GF-D8 (cell line): ENCODE results near the gene SH2D5.
"Not testable (repeated sequence)": the region's sequence is repeated elsewhere in the genome, so short reads cannot be mapped to it uniquely, and the experiment has no call there.

Experiments used
- DNase-seq: peaks from one replicate; lab custom pipeline; 2025; lab: John Stamatoyannopoulos, UW

The SH2D5 gene

DNA sequence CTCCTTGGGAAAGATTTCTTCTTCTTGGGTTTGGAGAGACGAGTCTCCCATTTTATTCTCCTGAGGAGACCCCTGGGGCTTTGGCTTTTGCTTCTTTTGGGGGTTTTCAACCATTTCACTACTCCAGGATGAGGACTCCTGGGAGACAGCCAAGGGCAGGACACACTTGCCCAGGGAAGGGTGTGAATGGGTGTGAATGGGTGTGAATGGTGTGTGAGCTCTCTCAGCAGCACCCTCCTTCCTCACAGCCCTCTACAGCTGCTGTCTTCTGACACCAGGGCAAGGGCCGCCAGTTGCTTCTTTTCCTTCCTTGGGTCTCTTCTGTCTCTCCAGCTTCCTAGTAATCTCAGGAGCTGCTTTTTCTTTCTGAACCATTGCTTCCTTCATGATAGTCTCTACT is 38.9 kb downstream of the SH2D5 start:
- DNase-seq, result no peak

- no peak for DNase-seq
Measured at GRCh38 chr1:20691872-20692271, 40.6 kb downstream of the SH2D5 start.

GRCh38 chr1:20689645-20690056 is 42.9 kb downstream of the SH2D5 start:
- DNase-seq, result no peak

DNA sequence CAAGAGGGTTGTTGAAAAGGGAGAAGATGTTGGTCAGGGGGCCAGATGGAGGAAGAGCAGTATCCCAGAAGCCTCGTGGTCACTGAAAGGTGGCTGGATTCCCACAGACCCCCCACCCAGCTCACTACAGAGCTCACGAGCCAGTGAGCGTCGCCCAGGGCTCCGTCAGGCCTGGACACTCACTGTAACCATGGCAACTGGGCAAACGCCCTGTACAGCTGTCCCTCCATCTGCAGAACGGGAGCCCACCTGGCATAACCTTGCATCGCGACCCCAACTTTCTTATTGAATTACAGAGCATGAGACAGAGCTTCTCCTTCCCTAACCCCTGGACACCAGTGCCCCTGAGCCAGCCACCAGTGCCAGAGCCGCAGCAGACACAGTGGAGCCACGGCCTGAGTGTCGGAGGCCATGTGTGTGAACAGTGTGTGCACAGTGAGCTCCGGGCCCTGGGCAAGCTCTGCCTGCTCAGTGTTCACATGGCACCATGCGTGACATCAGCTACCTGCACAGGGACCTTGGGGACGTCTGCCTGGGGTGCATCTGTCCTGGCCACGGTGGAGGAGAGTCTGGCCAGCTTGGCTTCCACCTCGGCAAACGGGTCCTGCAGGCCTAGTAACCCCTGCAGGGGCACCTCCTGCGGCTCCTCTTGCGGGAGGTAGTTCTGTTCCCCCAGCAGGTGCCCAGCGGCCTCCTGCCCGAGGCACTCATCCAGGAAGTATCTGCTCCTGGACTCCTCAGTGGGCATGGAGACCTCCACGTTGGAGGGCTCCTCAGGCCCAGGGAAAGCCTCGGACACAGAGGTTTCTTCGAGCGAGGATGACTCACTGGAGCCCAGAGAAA is 45.4 kb downstream of the SH2D5 start:
- DNase-seq, result no peak

GRCh38 chr1:20685741-20686140 is 46.8 kb downstream of the SH2D5 start:
- DNase-seq, result no peak

DNA sequence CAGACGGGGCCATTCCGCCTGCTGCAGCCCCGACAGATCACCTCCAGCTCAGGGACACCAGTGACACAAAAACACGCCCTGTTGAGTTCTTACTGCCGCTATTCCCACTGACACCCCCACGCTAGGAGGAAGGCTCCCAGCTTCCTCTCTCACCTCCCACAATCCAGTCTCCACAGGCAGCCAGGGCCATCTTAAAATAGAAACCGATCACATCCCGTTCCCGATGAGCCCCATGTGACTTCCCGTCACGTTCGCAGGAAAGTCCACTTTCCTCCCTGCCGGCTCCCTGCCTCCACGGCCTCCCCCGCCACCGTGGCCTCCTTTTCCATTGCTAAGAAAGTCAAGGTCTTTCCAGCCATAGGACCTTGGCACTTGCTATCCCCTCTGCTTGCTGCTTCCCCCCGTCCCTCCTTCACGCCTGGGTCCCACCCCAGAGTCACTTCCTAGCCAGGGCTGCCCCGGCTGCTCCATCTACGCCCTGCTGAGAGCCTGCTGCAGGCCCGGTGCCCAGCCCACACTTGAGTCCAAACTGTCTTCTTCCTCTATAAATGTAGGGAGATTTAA is 47.3 kb downstream of the SH2D5 start:
- no peak for DNase-seq

DNA sequence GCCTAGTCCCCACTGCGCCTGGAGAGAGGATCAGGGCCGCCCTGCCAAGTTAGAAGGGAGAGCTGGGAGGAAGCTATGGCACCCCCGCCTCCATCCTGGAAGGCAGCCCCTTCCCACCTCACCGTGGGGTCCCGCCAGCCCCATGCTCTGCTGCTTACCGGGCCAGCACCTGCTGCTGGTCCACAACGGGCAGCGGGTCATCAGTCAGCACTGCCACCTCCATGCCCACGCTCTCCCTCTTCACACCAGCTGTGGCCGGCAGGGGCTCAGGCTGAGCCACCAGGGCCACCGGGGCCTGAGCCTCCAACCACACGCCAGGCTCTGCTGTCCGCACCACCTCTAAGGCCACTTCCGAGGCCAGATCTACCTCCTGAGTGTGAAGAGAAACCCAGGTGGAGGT is 47.9 kb downstream of the SH2D5 start:
- DNase-seq, result no peak

GRCh38 chr1:20684050-20684620 is 48.4 kb downstream of the SH2D5 start:
- no peak for DNase-seq

DNA sequence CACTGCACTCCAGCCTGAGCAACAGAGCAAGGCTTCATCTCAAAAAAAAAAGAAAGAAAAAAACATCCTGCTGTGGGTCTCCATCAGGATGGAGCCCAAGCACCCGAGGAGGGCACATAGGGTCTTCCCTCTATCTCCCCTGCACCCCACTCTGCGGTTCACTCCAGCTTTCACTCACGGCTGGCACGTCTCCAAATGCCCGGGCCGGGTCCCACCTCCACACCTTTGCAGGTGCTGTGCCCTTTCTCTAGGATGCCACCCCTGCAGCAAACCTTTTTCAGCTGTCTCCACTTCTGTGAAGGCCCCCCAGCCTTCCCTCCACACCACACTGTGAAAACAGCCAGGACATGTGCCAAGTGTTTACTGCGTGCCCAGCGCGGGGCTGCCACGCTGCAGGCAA is 48.9 kb downstream of the SH2D5 start:
- DNase-seq, result no peak

GRCh38 chr1:20682571-20683236 is 49.8 kb downstream of the SH2D5 start:
- DNase-seq, result peak; percentile 64

- no peak for DNase-seq
Measured at GRCh38 chr1:20681999-20682398, 50.5 kb downstream of the SH2D5 start.

GRCh38 chr1:20680269-20680668 is 52.2 kb downstream of the SH2D5 start:
- no peak for DNase-seq

DNA sequence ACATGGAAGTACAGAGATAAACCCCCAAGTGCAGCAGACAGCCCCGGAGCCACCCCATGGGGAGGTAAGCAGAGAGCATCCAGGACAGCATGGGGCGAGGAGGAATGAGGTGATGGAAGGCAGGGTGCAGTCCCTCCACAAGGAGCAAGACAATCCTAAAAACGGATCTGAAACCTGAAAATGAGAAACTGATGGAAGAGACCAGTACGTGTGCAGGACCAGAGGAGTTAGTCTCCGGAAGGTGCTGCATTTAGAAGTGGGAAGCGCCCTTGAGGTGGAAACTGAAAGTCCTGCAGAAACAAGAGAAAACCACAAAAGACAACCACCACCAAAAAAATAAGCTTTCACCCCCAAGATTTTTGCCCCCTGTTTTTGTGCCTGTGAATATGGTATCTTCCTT is 53.9 kb downstream of the SH2D5 start:
- DNase-seq, result no peak

GRCh38 chr1:20673626-20674025 is 58.9 kb downstream of the SH2D5 start:
- DNase-seq, result not testable (repeated sequence)

DNA sequence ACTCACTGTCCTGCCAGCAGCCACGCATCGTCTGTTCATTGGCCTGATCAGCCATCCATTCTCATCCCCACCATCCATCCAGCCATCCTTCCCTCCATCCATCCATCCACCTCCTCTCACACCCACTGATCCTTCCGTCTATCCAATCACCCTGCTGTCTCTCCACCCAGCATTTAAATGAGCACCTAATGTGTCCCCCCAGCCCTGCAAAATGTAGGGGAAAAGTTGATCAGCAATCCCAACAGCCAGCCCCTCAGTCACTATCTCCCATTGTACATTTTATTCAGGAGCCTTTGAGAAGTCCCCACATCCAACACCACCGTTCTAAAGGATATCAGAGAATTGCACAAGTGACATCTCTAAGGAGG is 60.3 kb downstream of the SH2D5 start:
- DNase-seq, result no peak

- no peak for DNase-seq
Measured at GRCh38 chr1:20670936-20671335, 61.6 kb downstream of the SH2D5 start.
